Stomach (tissue), 4 donors: Measurements from ENCODE around the gene ANGPTL2.

Experiments
- EP300 ChIP-seq: sonication (generic); formaldehyde crosslinking; IDR thresholded peaks from one replicate; pipeline ENCODE4 v1.6.1; 2017; ENCODE audit warnings: antibody characterized with exemption
- POLR2A ChIP-seq, 4 donors: fragments of 450-650 bp; IDR thresholded peaks; one replicate each; pipeline ENCODE4 v1.6.1; 2016; ENCODE audit warnings: antibody characterized with exemption in 4 of 4, control low read depth in 2 of 4, mild to moderate bottlenecking in 1 of 4, moderate library complexity in 1 of 4
- POLR2AphosphoS5 ChIP-seq, 3 donors: sonication (generic); formaldehyde crosslinking; IDR thresholded peaks; one replicate each; pipeline ENCODE4 v1.6.1; 2016; ENCODE audit warnings: antibody characterized with exemption in 3 of 3
- TF ChIP-seq, protein P1 (sequence below), 7 experiments: fragments of 450-650 bp in 4 of 7; fragments of 200-600 bp in 3 of 7; sonication (generic) in 3 of 7; IDR thresholded peaks; one replicate each; pipeline ENCODE4 v1.5.1; 2016 to 2019; ENCODE audit warnings: antibody characterized with exemption in 7 of 7, control low read depth in 2 of 7, mild to moderate bottlenecking in 1 of 7

DNA sequence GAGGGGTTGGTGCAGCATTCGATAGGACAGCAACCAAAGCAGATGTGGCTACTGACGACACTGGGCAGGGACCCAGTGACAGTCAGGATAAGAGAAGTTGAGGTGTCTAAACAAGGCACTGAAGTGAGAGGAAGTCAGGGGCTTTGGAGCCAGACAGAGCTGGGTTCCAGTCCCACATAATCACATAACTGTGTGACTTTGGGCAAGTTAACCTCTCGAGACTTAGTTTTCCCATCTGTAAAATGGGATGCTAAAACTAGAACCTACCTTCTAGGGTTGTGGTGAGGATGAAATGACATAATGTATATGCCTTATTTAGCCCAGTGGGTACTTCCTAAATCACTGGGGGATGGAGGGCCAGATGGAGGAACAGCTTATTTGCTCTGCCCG lies 3.1 kb downstream of the ANGPTL2 start:
- TF ChIP-seq, protein P1, sequence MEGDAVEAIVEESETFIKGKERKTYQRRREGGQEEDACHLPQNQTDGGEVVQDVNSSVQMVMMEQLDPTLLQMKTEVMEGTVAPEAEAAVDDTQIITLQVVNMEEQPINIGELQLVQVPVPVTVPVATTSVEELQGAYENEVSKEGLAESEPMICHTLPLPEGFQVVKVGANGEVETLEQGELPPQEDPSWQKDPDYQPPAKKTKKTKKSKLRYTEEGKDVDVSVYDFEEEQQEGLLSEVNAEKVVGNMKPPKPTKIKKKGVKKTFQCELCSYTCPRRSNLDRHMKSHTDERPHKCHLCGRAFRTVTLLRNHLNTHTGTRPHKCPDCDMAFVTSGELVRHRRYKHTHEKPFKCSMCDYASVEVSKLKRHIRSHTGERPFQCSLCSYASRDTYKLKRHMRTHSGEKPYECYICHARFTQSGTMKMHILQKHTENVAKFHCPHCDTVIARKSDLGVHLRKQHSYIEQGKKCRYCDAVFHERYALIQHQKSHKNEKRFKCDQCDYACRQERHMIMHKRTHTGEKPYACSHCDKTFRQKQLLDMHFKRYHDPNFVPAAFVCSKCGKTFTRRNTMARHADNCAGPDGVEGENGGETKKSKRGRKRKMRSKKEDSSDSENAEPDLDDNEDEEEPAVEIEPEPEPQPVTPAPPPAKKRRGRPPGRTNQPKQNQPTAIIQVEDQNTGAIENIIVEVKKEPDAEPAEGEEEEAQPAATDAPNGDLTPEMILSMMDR (IDR thresholded peaks at IDR 0.05), result no peak
- no peak for TF ChIP-seq EP300
- TF ChIP-seq POLR2A (IDR thresholded peaks at IDR 0.05), result no peak
- no peak for TF ChIP-seq POLR2AphosphoS5 (IDR thresholded peaks at IDR 0.05)
